ENCODE results near the gene CLCF1. TPM values are rescaled to one million over a fixed set of nuclear protein-coding genes. Genes with fewer than 3 reads are reported as not detected.

Gene CLCF1
- total RNA-seq, 4 donors from 2014 or later = 2.2 to 3.3 (median 2.5) TPM

GRCh38 chr11:67349928-67350465 is 23.4 kb downstream of the CLCF1 start:
- DNase-seq (ENCODE audit: low spot score in 2 of 2) = no peak
- intact Hi-C loops (cut with DNase I; ENCODE audit: low total_unique reads) = loop anchor here (2.0 kb wide), 1 partner anchor 33 kb away; no protein-coding TSS in a partner anchor
- WGBS, 2 donors = 82 to 86% methylated on average over 4 of the region's 4 CpGs
- H3K4me3 ChIP-seq (ENCODE audit: low read depth, poor library complexity, severe bottlenecking) = no peak overlapping the region
- TF ChIP-seq POLR2A (IDR thresholded peaks at IDR 0.05) = no peak

GRCh38 chr11:67349457-67349856 is 23.9 kb downstream of the CLCF1 start:
- intact Hi-C loops (cut with DNase I; ENCODE audit: low total_unique reads) = no loop called here
- WGBS, 2 donors = 85 to 86% methylated on average over 2 of the region's 2 CpGs
- H3K4me3 ChIP-seq (ENCODE audit: low read depth, poor library complexity, severe bottlenecking) = no peak overlapping the region
- TF ChIP-seq POLR2A (IDR thresholded peaks at IDR 0.05) = no peak
- no peak for TF ChIP-seq CTCF (IDR thresholded peaks at IDR 0.05)
- DNase-seq (ENCODE audit: low spot score in 2 of 2) = no peak

GRCh38 chr11:67349036-67349435 is 24.4 kb downstream of the CLCF1 start:
- 70% methylated on average over 5 of the region's 5 CpGs for WGBS, 2 donors
- TF ChIP-seq POLR2A (IDR thresholded peaks at IDR 0.05) (no peak), CTCF (IDR thresholded peaks at IDR 0.05) (no peak)
- no peak overlapping the region for H3K4me3 ChIP-seq (ENCODE audit: low read depth, poor library complexity, severe bottlenecking)
- DNase-seq (ENCODE audit: low spot score in 2 of 2) = no peak
- intact Hi-C loops (cut with DNase I; ENCODE audit: low total_unique reads) = no loop called here

- intact Hi-C loops (cut with DNase I; ENCODE audit: low total_unique reads) = no loop called here
- H3K4me3 ChIP-seq (ENCODE audit: low read depth, poor library complexity, severe bottlenecking) = no peak overlapping the region
- no peak for DNase-seq (ENCODE audit: low spot score in 2 of 2)
- WGBS, 2 donors = 78 to 81% methylated on average over 11 of the region's 11 CpGs
- TF ChIP-seq CTCF (IDR thresholded peaks at IDR 0.05) (no peak), POLR2A (IDR thresholded peaks at IDR 0.05) (no peak)
These were observed 25.2 kb downstream of the CLCF1 start for GRCh38 chr11:67347964-67348749.

GRCh38 chr11:67345920-67346819 is 27.2 kb downstream of the CLCF1 start:
- DNase-seq (ENCODE audit: low spot score in 2 of 2) = no peak
- 49 to 50% methylated on average over 7 of the region's 7 CpGs for WGBS, 2 donors
- intact Hi-C loops (cut with DNase I; ENCODE audit: low total_unique reads) = no loop called here
- H3K4me3 ChIP-seq (ENCODE audit: low read depth, poor library complexity, severe bottlenecking) = no peak overlapping the region
- TF ChIP-seq POLR2A (IDR thresholded peaks at IDR 0.05) = no peak
- TF ChIP-seq CTCF (IDR thresholded peaks at IDR 0.05) = no peak

All from lower leg skin (tissue), 4 donors.